NB4 (cell line): ENCODE results near the gene TLE3.

Experiments
- DNase-seq: peaks from one replicate; pipeline ENCODE4 v3.0.0; 2010; ENCODE audit warnings: low read depth
- H3K4me3 ChIP-seq: one replicate; pipeline ENCODE4 v1.5.1; 2011; ENCODE audit warnings: mild to moderate bottlenecking, low read depth, low read length, moderate library complexity
- CTCF ChIP-seq: IDR thresholded peaks from one replicate; pipeline ENCODE4 v1.5.1; 2012; ENCODE audit warnings: low read depth, low read length
- MAX ChIP-seq: IDR thresholded peaks from 2 replicates; pipeline ENCODE4 v1.6.1; 2011; ENCODE audit warnings: low read depth, low read length
- MYC ChIP-seq: IDR thresholded peaks from 2 replicates; pipeline ENCODE4 v1.6.1; 2011; ENCODE audit warnings: low read depth, low read length
- POLR2A ChIP-seq: IDR thresholded peaks from 2 replicates; pipeline ENCODE4 v1.6.1; 2011; ENCODE audit warnings: mild to moderate bottlenecking; ENCODE audit not compliant: insufficient read length; ENCODE audit errors: extremely low read depth

TLE3 gene

GRCh38 chr15:70053716-70054229 is 43.9 kb downstream of the TLE3 start:
- TF ChIP-seq CTCF: no peak
- no peak for TF ChIP-seq MYC
- TF ChIP-seq POLR2A: no peak
- no peak for TF ChIP-seq MAX
- no peak overlapping the region for H3K4me3 ChIP-seq
- no peak for DNase-seq

- no peak overlapping the region for H3K4me3 ChIP-seq
- TF ChIP-seq CTCF (no peak), POLR2A (no peak), MYC (no peak), MAX (no peak)
- no peak for DNase-seq
Observed at GRCh38 chr15:70053001-70053715, 44.6 kb downstream of the TLE3 start.

- H3K4me3 ChIP-seq: no peak overlapping the region
- TF ChIP-seq MAX (no peak), CTCF (no peak), POLR2A (no peak)
- DNase-seq: no peak
Observed at GRCh38 chr15:70051948-70052633, 45.6 kb downstream of the TLE3 start.

GRCh38 chr15:70050970-70051369 is 46.7 kb downstream of the TLE3 start:
- TF ChIP-seq CTCF: no peak
- no peak for TF ChIP-seq POLR2A
- TF ChIP-seq MAX: no peak
- no peak for TF ChIP-seq MYC
- DNase-seq: no peak

GRCh38 chr15:70050441-70050840 is 47.3 kb downstream of the TLE3 start:
- TF ChIP-seq POLR2A (no peak), CTCF (no peak), MYC (no peak), MAX (no peak)
- H3K4me3 ChIP-seq: no peak overlapping the region
- no peak for DNase-seq

More at GRCh38 chr15:70050970-70051369, 46.7 kb downstream of the TLE3 start:
- no peak overlapping the region for H3K4me3 ChIP-seq
